SH-SY5Y (cell line): ENCODE measurements around the gene CIAPIN1.

Source experiments
- GATA2 ChIP-seq: IDR thresholded peaks from 2 replicates; pipeline ENCODE4 v1.6.1; 2011; ENCODE audit warnings: mild to moderate bottlenecking, low read depth, low read length
- GATA3 ChIP-seq: IDR thresholded peaks from 2 replicates; pipeline ENCODE4 v1.6.1; 2011; ENCODE audit warnings: low read depth, mild to moderate bottlenecking, low read length, moderate library complexity

The CIAPIN1 gene

DNA sequence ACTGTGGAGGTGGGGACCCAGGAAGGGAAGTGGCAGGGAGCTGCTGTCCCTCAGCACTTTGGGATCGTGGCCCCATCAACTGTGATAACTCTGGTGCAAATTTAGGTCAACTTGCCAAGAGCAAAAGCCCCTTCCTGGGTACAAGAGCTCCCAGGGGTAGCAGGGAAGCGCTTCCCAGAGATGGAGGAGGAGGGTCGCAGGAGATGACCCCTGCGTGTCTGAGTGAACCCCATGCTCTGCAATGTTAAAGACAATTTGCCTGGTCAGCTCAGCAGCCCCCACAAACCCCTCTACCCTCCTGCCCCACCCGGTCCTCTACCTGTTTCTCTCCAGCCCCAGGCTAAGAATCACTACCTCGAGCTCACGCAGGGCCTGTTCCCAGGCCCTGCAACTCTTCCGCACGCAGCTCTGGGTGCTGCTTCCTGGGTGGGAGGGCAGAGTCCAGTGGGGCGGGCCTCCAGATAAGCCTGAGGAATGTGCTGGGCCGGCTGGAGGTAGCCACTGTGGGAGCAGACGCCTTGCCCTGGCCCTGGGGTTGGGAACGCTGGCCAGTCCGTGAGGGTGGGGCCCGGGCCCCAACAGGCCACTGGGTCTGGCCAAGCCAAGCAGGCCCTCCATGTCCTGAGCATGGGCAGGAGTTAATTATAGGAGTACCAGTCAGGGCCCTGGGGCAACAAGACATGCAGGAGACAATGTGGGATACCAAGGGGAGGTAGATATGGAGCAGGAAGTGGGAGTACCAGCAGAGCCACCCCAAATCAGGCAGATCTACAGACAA lies 33.0 kb upstream of the CIAPIN1 start:
- no peak for TF ChIP-seq GATA2
- TF ChIP-seq GATA3: no peak

DNA sequence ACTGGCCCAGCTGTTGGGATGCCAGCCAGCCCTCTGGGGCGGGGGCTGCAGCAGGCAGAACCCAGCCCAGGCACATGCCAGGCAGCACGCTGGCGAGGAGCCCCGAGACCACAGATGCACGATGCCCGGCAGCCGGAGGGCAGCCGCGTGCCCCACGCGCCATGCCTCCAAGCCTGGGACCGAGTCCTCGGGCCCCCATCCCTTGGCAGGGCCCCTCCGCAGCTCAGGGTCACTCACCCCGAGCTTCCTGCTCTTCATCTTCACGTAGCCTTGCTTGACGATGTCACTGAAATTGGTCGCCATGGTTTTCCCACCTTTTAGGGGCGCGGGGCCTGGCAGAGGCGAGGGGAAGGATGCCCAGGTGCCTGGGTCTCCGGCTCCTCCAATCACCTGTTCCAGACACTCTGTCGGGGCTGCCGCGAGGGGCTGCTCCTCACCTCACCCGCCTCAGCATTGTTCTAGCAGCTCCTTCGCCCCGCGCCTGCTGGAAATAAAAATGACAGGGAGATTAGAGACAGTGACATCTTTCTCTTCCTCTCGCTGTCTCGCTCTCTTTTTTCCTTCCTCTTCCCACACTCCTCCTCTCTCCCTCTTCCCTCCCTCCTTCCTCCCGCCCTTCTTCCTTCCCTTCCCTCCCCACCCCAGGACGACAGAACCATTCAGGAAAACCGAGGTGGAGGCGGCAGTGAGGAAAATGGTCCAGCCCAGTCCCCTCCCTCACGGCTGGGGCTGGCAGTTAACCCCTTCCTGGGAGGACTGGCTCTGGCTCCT lies 32.2 kb upstream of the CIAPIN1 start:
- TF ChIP-seq GATA2: no peak
- TF ChIP-seq GATA3: no peak

DNA sequence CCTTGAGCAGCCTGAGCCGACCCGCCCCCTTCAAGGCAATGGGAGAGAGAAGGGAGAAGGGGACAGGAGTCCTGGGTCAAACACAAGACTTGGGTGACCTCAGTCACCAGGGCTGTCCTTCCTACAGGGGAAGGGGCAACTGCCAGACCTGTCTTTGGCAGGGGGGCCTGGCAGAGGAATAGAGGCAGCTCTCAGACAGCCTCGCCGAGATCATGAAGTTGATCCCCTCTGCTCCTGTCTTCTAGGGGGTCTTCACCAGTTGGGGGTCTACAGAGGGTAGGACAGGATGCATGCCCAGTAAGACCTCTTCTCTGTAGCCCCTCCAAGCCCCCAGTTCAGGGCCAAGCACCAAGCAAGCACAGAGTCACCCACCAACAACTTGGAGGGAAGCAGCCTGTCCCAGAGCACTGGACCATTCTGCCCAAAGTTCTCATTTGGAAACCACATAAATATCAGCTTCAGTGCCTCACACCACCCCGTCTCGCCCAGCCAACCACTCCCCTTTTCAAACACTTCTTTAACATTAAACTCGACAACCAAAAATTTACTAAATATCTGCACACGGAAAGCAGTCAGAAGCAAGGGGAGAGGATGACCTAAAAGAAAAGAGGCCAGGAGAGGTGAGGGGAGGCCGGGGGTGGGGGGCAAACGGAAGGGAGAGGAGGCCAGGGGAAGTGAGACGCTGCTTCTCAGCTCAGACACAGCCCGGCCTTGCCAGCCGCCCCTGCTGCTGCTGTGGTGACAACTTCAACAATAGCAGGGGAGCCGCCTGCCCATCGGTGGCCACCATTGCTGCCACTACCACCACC lies 31.4 kb upstream of the CIAPIN1 start:
- TF ChIP-seq GATA3 (no peak), GATA2 (no peak)

DNA sequence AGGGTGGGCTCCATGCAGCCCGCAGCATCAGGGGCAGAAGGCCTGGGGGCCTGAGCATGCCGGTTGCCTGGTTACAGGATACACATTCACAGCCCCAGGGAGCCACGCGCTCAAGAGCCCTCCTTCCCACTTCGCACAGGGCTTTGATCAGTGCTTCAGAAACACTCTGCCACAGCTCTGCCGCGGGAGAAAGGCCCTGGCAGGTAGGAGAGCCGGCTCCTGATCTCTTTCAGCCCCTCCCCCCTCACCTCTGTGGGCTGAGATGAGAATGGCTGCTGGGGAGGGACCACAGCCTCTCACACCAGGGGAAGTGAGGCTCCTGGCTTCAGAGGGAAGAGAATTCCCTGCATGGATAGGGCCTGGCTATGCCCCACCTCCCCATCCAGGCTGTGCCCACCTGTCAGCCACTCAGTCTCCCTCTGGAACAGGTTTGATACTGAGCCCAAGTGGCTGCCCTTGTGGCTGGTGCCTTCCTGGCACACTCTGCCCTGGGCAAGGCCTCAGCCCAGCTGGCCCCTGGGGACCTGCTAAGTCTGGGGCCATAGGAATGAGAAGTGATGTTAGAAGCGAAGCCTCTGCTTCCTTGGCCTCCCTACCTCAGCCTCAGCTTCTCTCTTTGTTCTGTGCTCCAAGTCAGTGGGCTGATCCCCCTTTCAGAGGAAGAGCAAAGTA lies 30.5 kb upstream of the CIAPIN1 start:
- no peak for TF ChIP-seq GATA3
- TF ChIP-seq GATA2: no peak

DNA sequence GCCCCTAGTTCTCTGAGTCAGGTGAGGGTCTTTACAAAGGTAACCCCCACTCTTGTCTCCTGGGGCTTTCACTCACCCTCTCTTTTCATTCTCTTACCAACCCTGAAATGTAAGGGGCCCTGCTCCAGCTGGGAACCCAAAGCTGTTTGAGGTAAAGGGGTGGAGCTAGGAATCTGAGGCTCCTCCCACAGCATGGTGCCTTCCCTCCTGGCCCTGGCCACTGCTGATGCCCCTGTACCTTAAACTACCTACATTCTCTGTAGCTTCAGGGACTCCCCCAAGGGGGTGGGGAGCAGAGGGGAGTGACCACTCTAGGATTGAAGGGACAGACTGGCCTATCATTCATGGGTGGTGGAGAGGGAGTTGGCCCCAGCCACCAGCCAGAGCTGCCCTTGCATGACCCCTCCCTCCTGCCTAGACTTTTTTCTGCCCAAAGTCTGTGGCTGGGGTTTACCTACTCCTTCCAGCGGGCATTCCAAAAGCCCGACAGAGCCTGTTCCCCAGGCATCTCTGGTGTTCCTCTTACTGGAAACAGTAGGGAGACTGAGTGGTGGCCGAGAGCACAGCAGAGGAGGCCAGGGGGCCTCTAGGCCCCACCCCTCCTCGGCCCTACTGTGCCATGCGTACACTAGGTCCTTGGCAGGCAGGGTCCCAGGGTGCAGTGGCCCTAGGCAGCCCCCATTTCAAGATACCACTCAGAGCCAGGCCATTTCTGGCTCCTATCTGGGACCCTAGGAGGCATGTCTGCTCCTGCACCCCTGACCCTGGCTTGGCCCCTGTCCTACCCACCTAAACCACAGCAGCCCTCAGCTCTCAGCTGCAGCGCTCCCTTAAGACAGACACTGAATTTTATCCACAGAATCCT lies 29.6 kb upstream of the CIAPIN1 start:
- TF ChIP-seq GATA3 (no peak), GATA2 (no peak)

DNA sequence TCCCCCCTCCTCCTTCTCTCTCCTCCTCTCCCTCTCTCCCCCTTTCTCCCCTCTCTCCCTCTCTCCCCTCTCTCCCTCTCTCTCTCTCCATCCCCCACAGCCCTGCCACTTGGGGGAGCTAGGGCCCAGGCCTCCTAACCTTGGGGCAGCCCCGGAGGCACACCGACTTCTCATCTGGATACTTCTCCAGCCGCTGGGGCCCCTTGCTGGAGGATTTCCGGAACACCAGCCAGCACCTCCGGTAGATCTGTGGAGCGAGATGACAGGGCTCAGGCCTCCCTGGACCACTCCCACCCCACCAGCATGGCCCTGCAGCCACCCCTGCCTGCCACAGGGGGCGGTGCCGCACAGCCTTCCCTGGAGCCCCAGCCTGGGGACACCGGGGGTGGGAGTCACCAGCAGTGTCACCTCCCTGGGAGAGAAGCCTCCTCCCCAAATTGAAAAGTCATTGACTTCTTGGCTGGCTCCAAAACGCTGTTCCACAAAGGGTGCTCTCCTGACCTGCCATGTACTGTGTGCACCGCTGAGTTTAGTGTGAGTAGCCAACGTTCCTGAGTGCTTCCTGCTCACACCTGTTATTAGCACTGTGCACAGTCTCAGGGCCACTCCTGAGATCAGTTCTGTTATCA lies 28.6 kb upstream of the CIAPIN1 start:
- TF ChIP-seq GATA3 (no peak), GATA2 (no peak)

DNA sequence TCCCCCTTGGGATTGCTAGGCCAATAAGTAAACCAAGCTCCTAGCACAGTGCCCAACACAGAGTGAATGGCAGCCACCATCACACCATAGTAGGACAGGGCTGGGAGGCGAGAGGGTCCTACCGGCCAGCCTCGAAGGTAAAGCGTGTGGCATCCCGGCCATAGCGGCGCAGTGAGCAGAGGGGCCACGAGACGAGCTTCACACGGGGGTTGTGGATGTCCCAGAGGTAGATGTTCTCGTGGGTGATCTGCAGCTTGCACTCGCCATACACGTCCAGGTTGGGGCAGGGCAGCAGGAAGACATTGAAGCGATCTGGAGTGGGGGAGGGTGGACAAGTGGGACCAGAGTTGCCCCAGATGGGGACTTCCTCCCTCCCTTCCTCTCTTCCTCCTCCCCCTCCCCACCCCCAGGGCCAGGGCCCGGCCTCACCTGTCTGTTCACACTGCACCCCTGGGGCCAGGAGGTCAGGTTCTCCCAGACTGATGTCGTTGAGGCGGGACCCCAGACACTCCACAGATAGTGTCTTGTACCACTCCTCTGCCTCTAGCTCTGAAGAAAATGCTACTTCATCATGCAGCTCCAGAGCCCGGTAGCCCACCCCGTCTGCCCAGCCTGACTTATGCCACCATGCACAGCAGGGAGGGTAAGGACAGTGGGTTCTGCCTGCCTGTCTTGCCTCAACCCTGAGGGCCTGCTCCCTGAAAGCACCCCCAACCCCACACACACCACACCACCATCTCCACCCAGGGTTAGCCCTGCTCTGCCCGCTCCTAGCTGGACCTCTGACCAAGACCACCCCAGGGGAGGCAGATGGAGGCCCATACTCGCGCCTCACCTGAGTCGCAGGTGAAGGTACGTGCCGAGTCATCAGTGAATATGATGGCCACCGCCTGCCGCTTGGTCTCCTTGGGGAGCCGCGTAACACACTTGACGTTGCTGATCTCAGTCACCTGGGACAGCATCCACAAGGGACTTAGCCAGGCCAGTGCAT lies 27.8 kb upstream of the CIAPIN1 start:
- TF ChIP-seq GATA3: no peak
- TF ChIP-seq GATA2: no peak

DNA sequence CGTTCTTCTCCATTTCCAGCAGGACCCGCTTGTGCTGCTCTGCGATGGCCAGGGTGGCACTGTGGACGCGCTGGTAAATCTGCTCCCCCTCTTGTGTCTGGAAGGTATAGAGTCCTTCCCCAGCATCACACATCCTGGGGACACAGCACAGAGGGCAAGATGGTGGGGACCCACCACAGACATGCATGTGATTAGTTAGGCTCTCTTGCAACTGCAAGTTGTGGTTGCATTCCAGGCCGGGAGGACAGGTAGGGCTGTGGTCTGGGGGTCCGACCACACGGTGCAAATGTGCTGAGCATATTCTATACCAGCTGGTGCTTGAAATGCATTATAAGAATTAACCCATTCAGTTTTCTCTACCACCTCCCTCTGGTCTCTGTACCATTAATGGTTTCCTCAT lies 26.7 kb upstream of the CIAPIN1 start:
- TF ChIP-seq GATA2: no peak
- TF ChIP-seq GATA3: no peak

DNA sequence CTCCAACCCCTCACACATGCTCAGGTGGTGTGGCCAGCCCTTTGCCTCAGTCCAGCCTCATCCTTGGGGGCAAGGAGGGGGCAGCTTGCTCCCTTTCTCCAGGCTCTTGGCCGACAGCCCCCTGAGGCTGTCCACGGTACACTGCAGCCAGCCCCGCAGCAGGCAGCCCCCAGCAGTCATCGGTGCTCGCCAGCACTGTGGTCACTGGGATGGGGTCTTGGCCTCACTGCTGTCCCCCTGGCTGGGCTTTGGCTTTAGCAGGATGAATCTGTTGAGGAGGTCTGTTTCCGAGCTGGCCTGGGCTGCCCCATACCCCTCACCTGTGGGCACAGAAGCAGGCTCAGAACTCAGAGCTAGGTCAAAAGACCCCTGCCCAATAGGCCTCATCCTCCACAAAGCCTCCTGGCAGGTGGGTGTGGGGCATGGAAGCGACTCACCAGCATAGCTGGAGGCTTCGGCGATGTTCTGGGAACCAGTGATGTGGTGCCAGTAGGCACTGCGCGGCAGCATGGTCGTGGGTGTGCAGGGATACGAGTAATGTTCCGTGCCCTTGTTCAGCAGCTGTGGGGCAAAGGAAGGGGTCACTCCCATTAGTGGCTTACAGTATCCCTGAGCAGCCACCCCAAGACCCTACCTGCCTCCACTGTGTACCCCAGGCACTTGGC lies 26.1 kb upstream of the CIAPIN1 start:
- TF ChIP-seq GATA2 (no peak), GATA3 (no peak)

DNA sequence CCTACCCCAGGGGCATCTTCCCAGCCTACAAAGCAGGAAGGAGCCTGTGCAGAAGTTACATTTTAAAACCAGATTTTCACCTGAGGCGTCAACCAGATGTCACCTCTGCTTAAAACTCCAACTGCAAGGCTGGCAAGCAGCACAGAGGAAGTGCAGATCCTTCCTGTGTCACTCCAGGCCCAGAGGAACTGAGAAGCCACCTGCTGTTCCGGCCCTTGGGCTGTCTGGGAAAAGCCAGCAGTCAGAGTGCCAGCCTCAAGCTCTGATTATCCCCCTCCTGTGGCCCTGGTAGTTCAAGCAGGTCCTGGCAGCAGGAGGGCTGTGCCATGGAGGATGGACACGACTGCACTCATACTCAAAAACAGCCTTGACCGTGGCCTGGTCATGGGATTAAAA lies 25.5 kb upstream of the CIAPIN1 start:
- TF ChIP-seq GATA3 (no peak), GATA2 (no peak)

DNA sequence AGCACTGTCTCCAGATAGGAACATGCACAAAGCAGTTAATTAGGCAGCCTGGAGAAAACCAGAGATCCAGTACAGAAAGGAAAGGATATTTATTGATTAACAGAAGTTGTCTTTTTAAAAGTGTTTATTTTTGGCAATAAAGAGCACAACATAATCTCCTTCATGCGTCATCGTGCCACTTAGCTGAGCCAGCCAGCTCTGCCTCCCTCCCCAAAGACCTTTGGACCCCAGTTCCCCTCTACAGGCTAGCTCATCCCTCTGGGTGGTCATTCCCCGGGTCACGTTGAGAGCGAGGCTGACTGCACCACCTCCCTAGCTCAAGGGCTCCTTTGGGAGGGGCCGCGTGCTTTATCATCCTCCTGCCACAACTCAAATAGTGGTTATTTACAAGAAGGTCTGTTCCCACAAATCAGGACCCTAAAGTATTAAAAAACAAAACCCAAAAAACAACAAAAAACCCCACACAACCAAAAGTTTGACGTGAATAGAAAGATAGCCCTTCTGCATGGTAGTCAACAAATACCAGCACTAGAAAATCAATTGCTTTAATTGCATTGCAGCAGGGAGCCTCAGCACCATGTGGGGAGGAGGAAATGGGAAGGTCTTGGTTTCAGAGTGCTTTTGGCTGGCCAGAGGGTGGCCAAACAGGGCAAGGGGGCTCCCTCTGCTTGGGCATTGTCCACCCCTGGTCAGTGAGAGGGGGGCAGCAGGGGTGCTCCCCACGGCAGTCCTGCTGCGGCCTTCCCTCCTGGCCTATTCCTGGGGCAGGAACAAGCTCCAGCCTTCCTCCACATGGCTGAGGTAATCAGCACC lies 24.9 kb upstream of the CIAPIN1 start:
- no peak for TF ChIP-seq GATA3
